ENCODE measurements around the gene PAH. TPM values are rescaled to one million over a fixed set of nuclear protein-coding genes. Genes with fewer than 3 reads are reported as not detected.

The PAH gene
- total and polyA plus RNA-seq, 2 donors (not counting 3 experiments of a cell fraction or from before 2014, with no cell fraction given), result not detected

GRCh38 chr12:102957339-102958050 lies 40.5 kb upstream of the PAH start, which contains the start of gene ASCL1:
TSS of gene ASCL1 (plus strand) at chr12:102957674. CDS start at chr12:102958245, 571 bp downstream.
- Histone ChIP-seq H3K36me3 (ENCODE audit: control insufficient read depth in 2 of 2, extremely low read depth in 1 of 2, insufficient read depth in 2 of 2, low read length in 2 of 2) (no peaks in the 10 kb centered on the region), H3K9me3 (replicated peaks; ENCODE audit: control insufficient read depth, insufficient read depth, low read length) (no peaks in the 10 kb centered on the region), H3K9me1 (replicated peaks; ENCODE audit: control insufficient read depth, extremely low read depth, insufficient read depth, low read length) (no peaks in the 10 kb centered on the region), H3K4me3 (replicated peaks in 1 of 3; ENCODE audit: insufficient read depth in 1 of 3, low read depth in 1 of 3, low read length in 3 of 3) (peak within 1 kb of the TSS; percentile 16 to 43 (median 22)), H3K4me2 (ENCODE audit: insufficient read depth, low read length) (peak within 1 kb of the TSS; percentile 36), H3K79me2 (ENCODE audit: control insufficient read depth, insufficient read depth, low read length) (no peaks in the 10 kb centered on the region), H2AFZ (ENCODE audit: low read depth, low read length) (no peak within 1 kb of the TSS), H3K4me1 (ENCODE audit: control insufficient read depth, extremely low read depth, insufficient read depth, low read length) (peaks cover 4% of the 10 kb centered on the region), H3K27me3 (ENCODE audit: control insufficient read depth in 2 of 2, insufficient read depth in 2 of 2, low read length in 2 of 2) (peaks cover 39 to 69% of the 10 kb centered on the region in 2 experiments), H3K27ac (ENCODE audit: insufficient read depth, low read depth, low read length) (no peak within 1 kb of the TSS), H3K9ac (replicated peaks; ENCODE audit: extremely low read depth, insufficient read depth, low read length) (no peak within 1 kb of the TSS), H4K20me1 (replicated peaks; ENCODE audit: control insufficient read depth, extremely low read depth, insufficient read depth, low read length) (no peaks in the 10 kb centered on the region)
- TF ChIP-seq EZH2 (IDR thresholded peaks at IDR 0.05; ENCODE audit: borderline replicate concordance, low read depth, low read length, severe bottlenecking) (no peak), POLR2A (IDR thresholded peaks at IDR 0.05; ENCODE audit: low read depth, low read length) (no peak), POLR2AphosphoS5 (IDR thresholded peaks at IDR 0.05; ENCODE audit: insufficient read depth, low read depth, low read length) (no peak), GATA2 (IDR thresholded peaks at IDR 0.05; ENCODE audit: insufficient read depth, insufficient read length, low read depth, low read length) (no peak), FOS (IDR thresholded peaks at IDR 0.05; ENCODE audit: borderline replicate concordance, insufficient read depth, low read length) (no peak), MYC (IDR thresholded peaks at IDR 0.05; ENCODE audit: low read depth, low read length) (no peak), JUN (IDR thresholded peaks at IDR 0.05; ENCODE audit: borderline replicate concordance, insufficient read depth, insufficient read length, low read depth) (no peak), MAX (IDR thresholded peaks at IDR 0.05; ENCODE audit: insufficient read depth, insufficient read length) (no peak), CTCF (IDR thresholded peaks at IDR 0.05; ENCODE audit: extremely low read depth in 1 of 2, insufficient read depth in 1 of 2, low read depth in 1 of 2, low read length in 2 of 2) (no peak)
- ChIA-PET CTCF (interaction anchor here (2.0 kb wide), 1 partner anchor 9 kb away, joined by 7 read pairs; no protein-coding TSS in a partner anchor), POLR2A (no interaction called here)
- DNase-seq (ENCODE audit: low read depth, low spot score), result peak; percentile 11
- intact Hi-C loops (cut with micrococcal nuclease), result no loop called here
- BruUV-seq (replicated peaks), result no TSS peak
- dilution Hi-C loops (cut with MboI; ENCODE audit: extremely low pct_ligation_motif_present, low sequenced_read_pairs), result no loop called here
- FAIRE-seq, result no peak

Measured in endothelial cell of umbilical vein (primary cell).